Bronchial epithelial cell (primary cell): ENCODE results near the gene OOEP. TPM values are rescaled to one million over a fixed set of nuclear protein-coding genes. Genes with fewer than 3 reads are reported as not detected.

Experiments used
- DNase-seq: peaks from one replicate; pipeline ENCODE4 v3.0.0-alpha.2; 2010; ENCODE audit warnings: low read depth
- FAIRE-seq: peaks from 2 replicates; lab custom pipeline; 2011; peaks lifted over from hg19 to GRCh38; lab: Jason Lieb, UNC
- H3K27me3 ChIP-seq: 2 replicates; pipeline ENCODE4 v1.5.1; 2011; ENCODE audit warnings: low read length; ENCODE audit not compliant: control insufficient read depth, insufficient read depth
- H3K36me3 ChIP-seq: 2 replicates; pipeline ENCODE4 v1.5.1; 2011; ENCODE audit warnings: low read length; ENCODE audit not compliant: control insufficient read depth, insufficient read depth
- H3K4me3 ChIP-seq: 2 replicates; pipeline ENCODE4 v1.5.1; 2011; ENCODE audit warnings: mild to moderate bottlenecking, low read depth, low read length, control low read depth
- CTCF ChIP-seq: IDR thresholded peaks from 2 replicates; pipeline ENCODE4 v1.5.1; 2011; ENCODE audit warnings: mild to moderate bottlenecking, moderate library complexity, low read length, control low read depth, inconsistent platforms; ENCODE audit not compliant: insufficient read depth, severe bottlenecking
- total RNA-seq: library from RNA; depleted of rRNA; stranded (reverse); fragments of >200 nt; gene quantifications from 2 replicates; pipeline ENCODE4 v1.2.1, GENCODE V29; 2014

The OOEP gene
- total RNA-seq, 1 donor from 2014 or later = not detected

GRCh38 chr6:73363537-73363875 lies 6.2 kb downstream of the OOEP start:
- TF ChIP-seq CTCF = no peak
- no peaks in the 10 kb centered on the region for H3K36me3 ChIP-seq
- DNase-seq (no peak), FAIRE-seq (no peak)
- H3K27me3 ChIP-seq = no peaks in the 10 kb centered on the region
- H3K4me3 ChIP-seq = no peak overlapping the region

GRCh38 chr6:73362869-73363536 lies 6.7 kb downstream of the OOEP start:
- FAIRE-seq = no peak
- Histone ChIP-seq H3K27me3 (no peaks in the 10 kb centered on the region), H3K4me3 (no peak overlapping the region), H3K36me3 (no peaks in the 10 kb centered on the region)
- no peak for DNase-seq
- no peak for TF ChIP-seq CTCF

GRCh38 chr6:73362358-73362757 lies 7.3 kb downstream of the OOEP start, which contains the start of gene KHDC3L:
Gene KHDC3L, plus strand, starts transcription at chr6:73362658. Its CDS starts 72 bp downstream, at chr6:73362730.
- no peak within 1 kb of the TSS for H3K4me3 ChIP-seq
- H3K36me3 ChIP-seq = no peaks in the 10 kb centered on the region
- FAIRE-seq (no peak), DNase-seq (no peak)
- TF ChIP-seq CTCF = no peak
- no peaks in the 10 kb centered on the region for H3K27me3 ChIP-seq

GRCh38 chr6:73353636-73354593 lies 15.8 kb downstream of the OOEP start, which contains the start of gene DPPA5:
Gene DPPA5, minus strand, starts transcription at chr6:73354276. Its CDS starts 51 bp downstream, at chr6:73354225.
- FAIRE-seq (no peak), DNase-seq (no peak)
- Histone ChIP-seq H3K27me3 (no peaks in the 10 kb centered on the region), H3K4me3 (no peak within 1 kb of the TSS), H3K36me3 (no peaks in the 10 kb centered on the region)
- no peak for TF ChIP-seq CTCF

- Histone ChIP-seq H3K4me3 (no peak overlapping the region), H3K36me3 (no peaks in the 10 kb centered on the region), H3K27me3 (no peaks in the 10 kb centered on the region)
- FAIRE-seq = no peak
- no peak for TF ChIP-seq CTCF
- no peak for DNase-seq
Measured at GRCh38 chr6:73349311-73349710, 20.4 kb downstream of the OOEP start.
